ENCODE results near the gene STK38L.

The STK38L gene

DNA sequence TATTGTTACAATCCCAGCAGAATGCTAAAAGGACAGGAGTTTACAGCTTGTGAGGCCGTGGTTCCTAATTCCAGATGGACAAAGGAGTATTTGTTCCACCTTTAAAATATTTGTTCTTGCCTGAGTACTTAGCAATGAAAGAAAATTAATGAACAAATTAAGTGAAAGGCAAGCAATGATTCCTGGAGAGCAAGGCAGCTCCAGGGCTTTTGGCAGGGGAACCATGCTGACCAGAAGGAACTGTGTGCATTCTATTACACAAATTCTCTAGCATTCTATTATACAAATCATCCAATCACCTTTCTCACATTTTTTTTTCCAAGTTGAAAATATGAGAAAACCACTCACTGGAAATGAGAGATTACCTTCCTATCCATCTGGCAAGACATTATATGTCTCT is 86.8 kb downstream of the STK38L start:
- DNase-seq: no peak

DNA sequence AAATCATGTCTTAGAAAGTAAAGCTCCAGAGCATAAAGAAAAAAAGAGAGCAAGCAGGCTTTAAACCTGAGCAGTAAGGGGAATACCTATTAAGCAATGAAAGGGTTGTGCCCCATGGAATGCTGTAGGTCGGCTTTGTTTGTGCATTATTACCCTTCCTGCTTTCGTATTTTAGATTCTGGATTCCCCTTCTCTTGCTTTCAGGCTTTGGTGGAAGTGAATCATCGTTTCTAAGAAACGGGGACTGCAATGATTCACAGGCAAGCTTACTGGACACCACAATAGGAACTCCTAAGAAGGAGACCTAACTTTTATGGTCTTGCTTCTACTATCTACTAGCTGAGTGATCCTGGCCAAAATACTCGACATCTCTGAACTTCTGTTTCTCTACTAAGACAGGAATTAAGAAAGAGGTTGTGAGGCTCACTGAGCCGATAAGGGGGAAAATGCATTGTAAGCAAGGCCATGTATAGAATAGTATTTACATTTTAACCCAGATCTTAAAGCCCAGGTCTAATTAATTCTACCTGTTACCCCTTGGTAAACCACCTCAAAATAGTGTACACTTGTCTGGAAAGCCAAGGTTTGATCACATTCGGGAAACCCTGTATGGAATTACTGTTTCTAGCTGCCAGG is 87.3 kb downstream of the STK38L start:
- no peak for DNase-seq

DNA sequence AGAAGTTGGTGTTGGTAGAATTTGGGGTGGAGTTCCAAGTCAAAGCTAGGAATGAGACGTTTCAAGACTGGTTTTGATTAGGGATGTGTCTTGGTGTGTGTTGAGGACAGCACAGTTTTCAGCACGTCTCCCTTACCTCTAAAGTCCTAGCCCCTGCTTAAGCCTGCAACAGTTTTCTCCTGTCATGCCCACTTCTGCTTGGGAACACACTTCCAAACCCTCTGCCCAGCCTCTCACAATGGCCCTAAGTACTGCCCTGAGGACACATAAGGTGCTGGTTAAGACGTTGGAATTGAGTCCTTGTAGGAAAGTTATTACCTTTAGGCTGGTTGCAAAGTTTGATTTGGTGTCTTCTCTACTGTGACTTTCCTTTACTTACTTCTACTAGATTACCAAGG is 87.8 kb downstream of the STK38L start:
- no peak for DNase-seq

DNA sequence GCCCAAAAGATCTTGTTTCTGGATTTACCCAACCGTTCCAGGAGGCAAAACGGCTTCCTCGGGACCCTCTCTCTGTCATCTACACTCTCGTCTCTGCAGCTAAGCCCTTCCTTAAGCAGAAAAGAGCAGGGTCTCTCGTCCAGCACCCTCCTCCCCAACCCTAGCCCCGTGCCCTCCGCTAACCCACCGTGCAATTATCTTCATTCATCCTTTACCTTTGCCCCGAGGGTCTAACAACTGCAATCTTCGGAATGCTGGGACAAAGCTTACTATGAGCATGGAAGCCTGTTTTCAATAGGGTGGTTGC is 88.3 kb downstream of the STK38L start:
- DNase-seq: no peak

DNA sequence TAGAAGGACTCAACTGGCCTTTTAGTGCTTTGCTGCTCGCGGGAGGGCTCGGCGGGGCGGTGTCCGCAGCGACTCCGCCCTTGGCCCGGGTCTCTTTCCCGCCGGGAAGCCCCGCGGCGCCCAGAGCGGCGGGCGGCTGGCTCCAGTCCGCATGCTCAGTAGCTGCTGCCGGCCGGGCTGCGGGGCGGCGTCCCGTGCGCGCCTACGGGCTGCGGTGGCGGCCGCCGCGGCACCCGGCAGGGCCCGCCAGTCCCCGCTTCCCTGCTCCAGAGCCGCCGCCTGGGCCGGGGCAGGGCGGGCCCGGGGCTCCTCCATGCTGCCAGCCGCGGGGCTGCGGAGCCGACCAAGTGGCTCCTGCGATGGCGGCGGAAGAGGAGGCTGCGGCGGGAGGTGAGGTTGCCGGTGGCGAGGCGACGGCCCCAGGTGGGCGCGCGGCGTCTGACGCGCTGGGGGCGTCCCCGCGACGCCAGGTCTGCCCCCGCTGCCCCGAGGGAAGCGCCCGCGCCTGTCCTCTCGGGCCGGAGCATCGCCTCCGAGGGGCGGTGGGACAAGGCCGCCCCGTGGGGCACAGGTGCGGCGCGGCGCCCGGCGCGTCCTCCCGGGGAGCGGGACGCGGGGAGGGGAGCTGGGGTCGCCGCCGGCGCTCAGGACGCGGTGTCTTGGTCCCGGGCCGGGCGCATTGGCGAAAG is 88.8 kb downstream of the STK38L start, which contains the start of gene BMAL2:
BMAL2 (plus strand) TSS at position 123 of the 689 bp plus-strand sequence; CDS start at position 360, 237 bp downstream.
- peak; percentile 50 to 60 for DNase-seq

DNA sequence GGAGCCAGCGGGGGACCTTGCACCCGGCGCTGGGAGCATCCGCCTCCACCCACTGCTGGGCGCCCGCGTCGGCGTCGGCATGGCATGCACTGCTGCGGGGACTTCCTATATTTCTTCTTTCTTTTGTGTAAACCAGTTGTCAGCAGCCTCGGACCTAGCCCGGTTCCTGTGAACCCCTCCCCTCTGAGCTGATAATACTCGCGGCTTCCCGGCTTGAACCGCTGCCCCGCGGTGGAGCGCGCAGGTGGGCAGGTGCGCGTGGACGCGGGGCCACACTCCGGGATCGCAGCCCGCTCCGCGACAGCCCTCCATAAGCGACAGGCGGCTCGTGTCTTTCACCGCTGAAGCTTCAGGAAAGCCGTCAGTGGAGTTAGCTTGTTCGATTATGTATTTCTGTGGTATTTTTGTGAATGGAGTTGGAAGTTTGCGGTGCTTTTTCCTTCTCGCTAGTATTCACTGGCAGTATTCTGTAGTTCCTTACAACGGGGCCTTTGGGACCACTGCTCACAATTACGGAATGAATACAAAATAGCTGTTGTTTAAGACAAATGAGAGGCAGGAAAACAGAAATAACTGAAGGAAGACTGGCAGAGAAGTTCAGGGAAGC is 89.4 kb downstream of the STK38L start:
- DNase-seq: no peak

DNA sequence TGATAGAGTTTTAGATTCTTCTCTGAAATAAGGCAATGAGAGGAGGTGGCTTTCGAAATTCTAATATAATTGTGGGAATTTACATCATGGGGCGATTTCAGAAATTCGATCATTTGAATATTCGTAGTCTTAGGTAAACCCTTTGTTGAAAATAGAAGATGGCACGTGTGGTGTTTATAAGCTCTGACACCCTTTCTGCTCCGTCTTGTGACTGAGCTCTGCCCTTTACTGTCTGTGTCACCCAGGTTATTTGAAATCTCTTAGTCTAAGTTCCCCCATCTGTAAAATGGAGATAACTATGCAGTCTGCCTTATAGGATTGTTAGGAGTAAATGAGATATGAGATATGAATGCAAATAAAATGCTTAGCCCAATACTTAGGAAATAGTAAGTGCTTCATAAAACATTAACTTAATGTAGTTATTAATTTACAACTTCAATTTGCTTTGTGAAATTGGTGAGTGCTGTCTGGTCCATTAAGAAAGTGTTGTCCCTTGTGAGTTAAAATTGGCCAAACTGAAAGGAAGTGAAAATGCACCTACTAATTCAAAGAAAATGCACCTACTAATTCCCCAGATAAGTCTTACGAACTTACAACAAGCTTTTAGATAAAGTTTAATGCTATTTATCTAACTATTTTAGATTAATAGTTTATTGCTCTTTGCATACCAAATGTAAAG is 90.1 kb downstream of the STK38L start:
- no peak for DNase-seq

DNA sequence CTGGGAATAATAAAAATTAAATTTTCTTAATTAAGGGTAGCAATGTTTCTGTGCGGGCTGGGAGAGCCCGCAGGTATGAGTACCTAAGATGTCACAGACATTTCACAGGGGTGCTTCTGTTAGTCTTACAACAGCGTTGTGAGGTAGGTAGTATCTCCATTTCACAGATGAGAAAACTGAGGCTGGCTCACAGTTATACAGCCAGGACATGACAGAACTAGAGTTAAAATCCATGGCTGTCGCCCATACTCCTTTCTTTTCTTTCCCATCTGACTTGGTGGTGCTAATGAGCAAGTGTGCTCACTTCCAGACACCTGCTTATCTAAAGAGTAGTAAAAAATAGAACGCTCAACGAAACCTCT is 90.6 kb downstream of the STK38L start:
- no peak for DNase-seq

DNA sequence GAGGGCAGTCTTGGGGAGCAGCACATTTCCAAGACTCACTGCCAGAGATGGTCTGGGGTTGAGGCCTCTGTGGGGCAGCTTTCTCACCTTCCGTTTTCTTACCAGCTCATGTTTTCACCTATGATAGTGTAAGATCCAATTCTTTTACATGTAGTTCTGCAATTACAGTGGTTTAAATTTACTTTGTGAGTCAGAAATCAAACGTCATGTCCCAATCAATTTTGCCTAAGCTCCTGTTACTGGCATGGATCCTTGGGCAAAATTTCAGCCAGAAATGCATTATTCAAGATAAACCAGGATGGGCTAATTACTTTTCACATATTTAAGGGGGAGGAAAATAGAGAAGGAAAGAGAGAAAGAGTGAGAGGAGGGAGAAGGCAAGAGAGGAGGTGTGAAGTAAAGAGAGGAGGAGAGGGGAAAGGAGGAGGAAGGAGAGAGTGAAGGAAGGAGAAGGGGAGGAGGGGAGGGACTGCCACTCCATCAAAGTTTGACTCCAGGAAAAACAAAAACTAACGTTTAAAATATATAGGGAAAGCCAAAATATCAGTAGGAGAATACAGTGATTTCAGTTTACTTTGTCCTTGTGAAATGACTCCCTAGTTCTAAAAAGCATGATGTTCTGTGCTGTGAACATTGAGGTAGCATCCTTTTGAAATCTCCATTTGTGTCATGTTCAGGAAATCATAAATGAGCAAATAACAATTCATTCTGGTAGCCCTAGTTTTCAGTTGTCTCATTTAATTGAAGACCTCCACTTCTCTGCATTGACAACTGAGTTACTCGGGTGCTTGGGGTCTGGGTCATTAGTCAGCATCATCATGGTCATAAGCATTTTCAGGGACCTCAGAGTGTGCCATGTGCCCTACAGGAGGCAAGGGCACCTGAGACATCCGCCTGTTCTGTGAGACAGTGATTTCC is 91.5 kb downstream of the STK38L start:
- DNase-seq: no peak

DNA sequence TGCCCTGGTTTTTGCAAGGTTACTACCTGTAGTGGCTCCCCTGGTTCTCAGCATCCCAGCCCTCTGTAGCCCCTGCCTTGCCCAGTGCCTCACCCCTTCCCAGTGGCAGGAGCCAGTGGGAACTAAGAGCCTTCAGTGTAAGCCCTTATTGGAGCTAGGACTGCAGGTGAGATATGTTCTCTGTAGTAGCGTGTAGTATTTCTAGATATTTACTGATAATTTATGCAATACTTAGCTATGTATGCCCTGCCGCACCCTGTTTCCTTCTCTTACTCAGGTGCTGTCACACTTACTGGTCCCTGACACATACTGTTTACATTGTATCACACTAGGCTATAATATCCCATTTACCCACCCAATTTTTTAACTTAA is 92.2 kb downstream of the STK38L start:
- no peak for DNase-seq

DNA sequence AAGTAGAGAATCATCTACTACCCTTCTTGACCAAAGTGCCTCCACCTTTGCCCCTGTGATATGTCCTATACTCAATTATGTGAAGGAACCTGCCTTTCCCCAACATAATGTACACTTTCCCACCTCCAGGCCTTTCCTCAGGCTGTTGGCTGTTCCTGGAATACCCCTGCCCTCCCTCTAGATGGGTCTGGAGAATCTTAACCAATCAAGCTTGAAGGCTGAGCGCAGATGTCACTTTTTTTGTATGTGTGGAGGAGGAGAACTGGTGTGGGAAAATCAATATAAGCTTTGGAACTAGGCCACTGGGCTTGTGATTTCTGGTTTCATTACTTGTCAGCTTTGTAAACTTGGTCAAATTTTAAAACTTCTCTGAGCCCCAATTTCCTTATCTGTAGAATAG is 93.3 kb downstream of the STK38L start:
- no peak for DNase-seq

DNA sequence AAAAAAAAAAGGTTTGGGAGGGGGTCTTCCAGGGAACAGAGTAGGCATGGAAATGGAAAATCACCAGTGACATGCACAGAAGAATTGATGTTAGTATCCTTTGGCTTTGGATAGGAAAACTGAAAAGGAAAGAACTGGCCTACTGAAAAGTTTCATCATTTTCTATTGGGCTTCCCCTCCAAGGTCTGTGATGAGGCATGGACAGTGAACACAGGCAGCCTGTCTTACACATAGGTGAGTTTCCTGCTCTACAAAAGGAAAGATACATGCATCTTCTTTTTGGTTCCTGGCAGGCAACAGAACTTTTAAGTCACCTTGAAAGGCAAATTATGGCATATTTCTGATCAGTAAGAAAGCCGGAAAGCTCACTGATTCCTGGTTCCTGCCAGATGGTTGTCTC is 94.4 kb downstream of the STK38L start:
- no peak for DNase-seq

DNA sequence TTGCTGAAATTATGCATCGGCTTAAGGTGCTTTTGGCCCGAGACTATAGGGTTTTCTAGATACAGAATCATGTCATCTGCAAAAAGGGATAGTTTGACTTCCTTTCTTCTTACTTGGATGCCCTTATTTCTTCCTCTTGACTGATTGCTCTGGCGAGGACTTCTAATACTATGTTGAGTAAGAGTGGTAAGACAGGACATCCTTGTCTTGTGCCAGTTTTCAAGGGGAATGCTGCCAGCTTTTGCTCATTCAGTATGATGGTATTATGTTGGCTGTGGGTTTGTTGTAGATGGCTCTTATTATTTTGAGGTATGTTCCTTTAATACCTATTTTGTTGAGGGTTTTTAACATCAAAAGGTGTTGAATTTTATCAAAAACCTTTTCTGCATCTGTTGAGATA is 96.9 kb downstream of the STK38L start:
- DNase-seq: no peak

DNA sequence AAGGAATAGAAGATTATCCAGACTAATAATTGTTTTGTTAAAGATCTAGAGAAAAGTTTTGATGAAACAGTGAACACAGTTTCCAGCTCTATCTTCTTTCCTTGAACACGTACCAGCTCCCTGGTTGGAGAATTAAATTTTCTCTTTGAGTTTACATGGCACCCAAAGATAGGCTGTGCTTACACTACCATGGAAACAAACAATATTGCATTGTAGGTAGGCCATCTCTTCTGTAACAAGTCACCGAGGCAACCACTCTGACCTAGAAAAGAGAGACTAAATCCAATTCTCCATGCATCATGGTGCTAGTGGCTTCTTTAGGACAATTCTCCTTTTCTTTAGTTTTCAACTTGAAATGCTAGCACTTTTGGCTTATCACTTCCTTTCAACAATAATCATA is 98.5 kb downstream of the STK38L start:
- DNase-seq: no peak

DNA sequence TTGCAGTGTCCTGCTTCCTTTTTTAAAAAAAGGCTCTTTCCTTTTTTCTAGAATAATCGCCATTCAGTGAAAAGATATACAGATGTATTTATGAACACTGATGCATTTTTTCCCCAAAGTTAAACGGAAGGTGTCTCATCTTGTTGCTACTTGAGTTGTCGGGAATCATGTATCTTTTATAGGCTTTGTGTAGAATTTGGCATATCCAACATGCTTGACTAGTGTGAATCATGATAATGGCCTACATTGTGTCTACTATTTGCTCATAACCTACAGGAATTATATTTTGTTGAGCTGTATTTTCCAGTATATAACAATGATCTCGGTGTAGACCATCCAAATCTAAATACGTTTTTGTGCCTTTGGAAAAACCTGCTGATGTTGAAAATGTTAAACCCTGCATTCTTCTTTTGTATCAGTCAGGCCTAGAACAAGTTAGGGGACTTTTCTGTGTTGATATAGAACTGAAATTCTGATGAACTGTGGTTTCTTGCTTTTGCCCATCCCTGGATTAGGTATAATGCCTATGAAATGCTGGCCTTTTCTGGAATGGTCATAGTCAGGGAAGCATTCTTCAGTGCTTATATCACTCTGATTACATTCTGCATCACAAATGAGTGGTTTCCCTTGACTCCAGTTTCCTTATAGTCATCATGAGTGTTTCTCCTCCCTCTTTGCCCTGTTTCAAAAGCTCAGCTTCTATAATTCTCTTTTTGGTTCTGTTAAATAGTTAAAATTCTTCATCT is 99.3 kb downstream of the STK38L start:
- no peak for DNase-seq

DNA sequence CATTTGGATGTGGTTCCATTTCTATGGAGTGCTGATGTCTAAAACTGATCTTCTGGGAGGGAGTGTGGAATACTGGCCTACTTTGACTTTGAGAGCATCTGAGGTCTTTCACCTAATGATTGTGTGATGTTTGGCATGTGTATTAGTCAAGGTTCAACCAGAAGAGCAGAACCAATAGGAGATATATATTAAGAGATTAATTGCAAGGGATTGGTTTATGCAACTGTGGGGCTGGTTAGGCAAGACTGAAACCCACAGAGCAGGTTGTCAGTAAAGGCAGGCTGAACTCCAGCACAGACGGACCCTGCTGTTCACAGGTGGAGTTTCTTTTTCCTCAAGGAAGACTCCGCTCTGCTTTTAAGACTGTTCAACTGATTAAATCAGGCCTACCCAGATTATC is 100.2 kb downstream of the STK38L start:
- no peak for DNase-seq

DNA sequence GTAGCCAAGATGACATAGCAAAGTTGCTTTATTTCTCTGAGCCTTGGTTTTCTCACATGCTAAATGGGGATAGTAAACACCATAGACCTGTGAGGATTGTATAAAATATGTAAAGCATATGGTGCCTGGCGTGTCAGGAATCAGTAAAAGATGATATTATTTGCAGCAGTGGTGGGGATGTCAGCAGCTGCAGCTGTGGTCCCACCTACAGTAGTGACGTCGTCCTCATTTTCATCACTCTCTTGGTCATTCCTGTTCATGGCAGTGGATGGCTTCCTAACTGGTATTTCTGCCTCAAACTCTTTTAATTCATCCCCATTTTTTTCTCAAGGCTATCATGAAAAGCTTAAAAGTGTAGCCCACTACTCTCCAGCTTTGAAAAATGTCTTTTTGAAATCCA is 100.7 kb downstream of the STK38L start:
- no peak for DNase-seq

DNA sequence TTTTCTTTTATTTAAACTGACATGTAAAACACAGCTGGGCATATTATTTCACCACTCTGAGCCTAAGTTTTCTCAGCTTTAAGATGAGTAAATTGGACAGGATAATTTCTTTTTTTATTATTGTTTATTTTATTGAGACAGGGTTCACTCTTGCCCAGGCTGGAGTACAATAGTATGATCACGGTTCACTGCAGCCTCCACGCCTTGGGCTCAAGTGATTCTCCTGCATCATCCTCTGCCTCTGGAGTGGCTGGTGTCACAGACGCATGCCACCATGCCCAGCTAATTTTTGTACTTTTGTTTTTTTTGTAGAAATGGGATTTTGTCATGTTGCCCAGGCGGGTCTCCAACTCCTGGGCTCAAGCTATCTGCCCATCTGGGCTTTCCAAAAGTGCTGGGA is 101.3 kb downstream of the STK38L start:
- no peak for DNase-seq

DNA sequence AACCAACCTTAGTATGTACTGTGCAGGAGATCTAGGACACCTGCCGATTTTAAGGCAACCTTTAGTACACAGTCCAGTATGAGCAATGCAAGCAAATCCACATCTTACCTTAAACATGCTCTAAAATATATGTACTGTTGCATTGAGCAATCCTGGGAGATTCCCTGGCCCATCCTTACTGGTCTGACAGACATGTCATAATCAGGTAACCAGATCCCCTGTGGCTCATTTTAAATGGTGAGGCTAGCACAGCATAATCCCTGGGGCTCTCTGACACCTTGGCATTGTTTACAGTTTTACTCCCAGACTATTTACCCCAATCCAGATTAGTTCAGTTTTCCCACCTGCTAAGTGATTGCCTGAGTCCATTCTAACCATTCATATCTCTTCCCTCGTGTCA is 103.7 kb downstream of the STK38L start:
- peak in 1 of 2 experiments; percentile 73 for DNase-seq

DNA sequence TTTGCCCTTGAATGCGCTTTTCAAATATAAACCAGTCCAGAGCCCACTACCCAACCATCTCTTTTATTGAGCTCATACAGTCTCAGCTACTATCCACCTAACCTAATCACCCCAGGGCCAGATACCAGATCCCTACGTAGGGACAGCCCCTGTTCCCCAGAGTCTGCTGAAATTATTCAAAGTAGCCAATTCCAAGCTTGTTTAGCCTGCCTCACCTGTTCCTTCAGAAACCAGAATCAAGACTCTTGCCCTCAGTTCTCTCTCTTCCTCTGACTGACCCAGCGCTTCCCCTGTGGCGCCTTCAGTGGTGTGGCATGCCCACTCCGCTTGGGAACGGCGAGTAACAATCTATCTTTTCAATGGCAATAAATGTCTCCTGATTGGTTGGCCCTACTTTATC is 107.4 kb downstream of the STK38L start:
- DNase-seq: no peak

DNA sequence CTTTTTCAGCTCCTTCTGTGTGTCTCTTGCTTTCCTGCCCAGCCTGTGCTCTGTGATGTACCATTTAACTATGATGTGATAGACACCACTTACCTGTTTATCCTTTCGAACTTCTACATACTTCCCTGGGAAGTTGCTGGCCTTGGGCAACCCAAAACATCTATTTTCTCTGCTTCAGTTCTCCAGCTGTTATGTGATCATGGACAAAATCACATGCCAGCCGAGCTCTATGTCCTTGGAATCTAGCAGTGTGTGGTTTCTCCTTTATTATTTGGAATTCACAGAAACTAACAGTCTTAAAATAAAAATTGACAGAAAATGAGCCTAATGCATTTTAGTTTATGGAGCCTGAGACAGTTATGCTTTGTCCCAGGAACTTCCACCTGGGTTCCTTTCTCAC is 111.4 kb downstream of the STK38L start:
- DNase-seq: no peak

DNA sequence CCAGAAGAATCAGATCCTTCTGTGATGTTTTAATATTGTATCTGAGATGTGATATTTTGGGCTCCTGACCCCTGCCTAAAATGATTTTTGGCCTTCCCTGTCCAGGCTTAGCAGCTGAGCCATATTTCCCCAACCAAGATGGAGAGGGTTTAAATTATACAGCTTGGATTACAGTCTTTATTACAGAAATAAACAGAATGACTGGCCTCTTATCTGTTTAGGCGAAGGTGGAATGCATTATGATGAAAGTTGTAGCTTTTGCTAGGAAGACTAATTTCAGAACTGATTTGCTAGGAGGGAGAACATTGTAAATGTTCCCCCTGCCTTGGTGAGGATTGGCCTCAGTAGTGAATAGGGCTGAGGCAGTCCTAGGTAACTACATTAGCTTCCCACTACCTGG is 111.9 kb downstream of the STK38L start:
- no peak for DNase-seq
